ENCODE measurements around the gene APH1B. TPM values are rescaled to one million over a fixed set of nuclear protein-coding genes. Genes with fewer than 3 reads are reported as not detected.

Gene APH1B
- total and polyA plus RNA-seq, 3 experiments from 2014 or later: 6.7 to 13.1 (median 9.2) TPM

DNA sequence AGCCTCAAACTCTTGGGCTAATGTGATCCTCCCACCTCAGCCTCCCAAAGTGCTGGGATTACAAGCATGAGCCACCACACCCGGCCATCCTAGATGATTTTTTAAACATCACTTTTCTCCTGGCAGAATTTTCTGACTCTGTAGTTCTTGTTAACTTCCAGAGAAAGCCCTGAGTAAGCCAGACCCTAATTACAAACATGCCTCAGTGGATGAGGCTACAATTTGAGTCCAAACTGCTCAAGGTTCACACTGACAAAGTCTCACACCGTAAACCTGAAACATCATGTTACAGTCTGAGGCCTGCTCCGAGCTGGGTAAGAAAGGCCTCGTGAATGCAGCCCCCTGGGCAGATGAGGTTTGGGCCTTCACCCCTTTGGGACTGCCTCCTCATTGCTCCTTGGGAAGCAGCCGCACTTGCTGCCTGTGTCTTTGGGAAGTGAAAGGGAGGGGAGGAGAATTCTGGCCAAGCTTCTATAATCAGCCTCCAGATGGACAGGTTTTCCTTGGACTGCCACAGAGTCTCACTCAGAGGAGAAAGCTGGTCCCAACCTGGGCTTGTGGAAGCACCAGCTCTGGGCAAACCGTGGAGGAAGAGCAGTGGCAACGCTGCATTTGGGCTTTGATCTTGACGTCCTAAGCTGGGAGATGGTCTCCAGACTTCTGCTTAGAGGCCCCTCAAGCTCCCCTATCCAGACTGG lies 58.3 kb downstream of the APH1B start:
- Mint-ChIP-seq H3K9me3 (no peaks in the 10 kb centered on the region), H3K4me3 (no peak overlapping the region), H3K27me3 (peaks cover 3 to 16% of the 10 kb centered on the region in 2 donors), H3K27ac (peak overlapping the region in 1 of 8 donors; percentile 35), H3K4me1 (no peaks in the 10 kb centered on the region), H3K36me3 (no peaks in the 10 kb centered on the region)
- Histone ChIP-seq H3K4me3 (ENCODE audit: low read length) (no peak overlapping the region), H3K27me3 (ENCODE audit: insufficient read depth, low read length, poor library complexity, severe bottlenecking) (no peaks in the 10 kb centered on the region), H3K4me1 (ENCODE audit: insufficient read depth, low read length) (no peaks in the 10 kb centered on the region), H3K27ac (ENCODE audit: low read depth, low read length) (no peak overlapping the region), H3K36me3 (ENCODE audit: insufficient read depth, low read length) (no peaks in the 10 kb centered on the region), H3K9me3 (ENCODE audit: low read length) (no peaks in the 10 kb centered on the region)
- no peak for DNase-seq
- CTCF ChIA-PET: no interaction called here
- POLR2A ChIA-PET: interaction anchor here (0.6 kb wide), 1 partner anchor 31 kb away, joined by 3 read pairs; no protein-coding TSS in a partner anchor

- H3K4me1 Mint-ChIP-seq: no peaks in the 10 kb centered on the region
- Histone ChIP-seq H3K4me1 (ENCODE audit: insufficient read depth, low read length) (no peaks in the 10 kb centered on the region), H3K27ac (ENCODE audit: low read depth, low read length) (no peak overlapping the region), H3K36me3 (ENCODE audit: insufficient read depth, low read length) (no peaks in the 10 kb centered on the region), H3K27me3 (ENCODE audit: insufficient read depth, low read length, poor library complexity, severe bottlenecking) (no peaks in the 10 kb centered on the region), H3K4me3 (ENCODE audit: low read length) (no peak overlapping the region), H3K9me3 (ENCODE audit: low read length) (no peaks in the 10 kb centered on the region)
- H3K27me3 Mint-ChIP-seq: peaks cover 3 to 25% of the 10 kb centered on the region in 2 donors
- no peak overlapping the region for H3K27ac Mint-ChIP-seq
- ChIA-PET POLR2A (no interaction called here), CTCF (no interaction called here)
- no peak for DNase-seq
- no peak overlapping the region for H3K4me3 Mint-ChIP-seq
- H3K9me3 Mint-ChIP-seq: no peaks in the 10 kb centered on the region
- H3K36me3 Mint-ChIP-seq: no peaks in the 10 kb centered on the region
Measured at GRCh38 chr15:63337046-63337445, 59.6 kb downstream of the APH1B start.

GRCh38 chr15:63338170-63338569 lies 60.8 kb downstream of the APH1B start:
- Mint-ChIP-seq H3K27ac (no peak overlapping the region), H3K36me3 (no peaks in the 10 kb centered on the region), H3K4me3 (no peak overlapping the region), H3K4me1 (no peaks in the 10 kb centered on the region), H3K9me3 (no peaks in the 10 kb centered on the region), H3K27me3 (peaks cover 3 to 21% of the 10 kb centered on the region in 2 donors)
- ChIA-PET CTCF (no interaction called here), POLR2A (no interaction called here)
- Histone ChIP-seq H3K9me3 (ENCODE audit: low read length) (no peaks in the 10 kb centered on the region), H3K27ac (ENCODE audit: low read depth, low read length) (no peak overlapping the region), H3K4me3 (ENCODE audit: low read length) (no peak overlapping the region), H3K36me3 (ENCODE audit: insufficient read depth, low read length) (no peaks in the 10 kb centered on the region), H3K4me1 (ENCODE audit: insufficient read depth, low read length) (no peaks in the 10 kb centered on the region), H3K27me3 (ENCODE audit: insufficient read depth, low read length, poor library complexity, severe bottlenecking) (no peaks in the 10 kb centered on the region)
- DNase-seq: no peak

GRCh38 chr15:63339006-63339766 lies 61.8 kb downstream of the APH1B start:
- Mint-ChIP-seq H3K27me3 (peaks cover 5 to 26% of the 10 kb centered on the region in 2 donors), H3K27ac (no peak overlapping the region), H3K4me1 (no peaks in the 10 kb centered on the region), H3K36me3 (no peaks in the 10 kb centered on the region), H3K4me3 (no peak overlapping the region), H3K9me3 (no peaks in the 10 kb centered on the region)
- Histone ChIP-seq H3K9me3 (ENCODE audit: low read length) (no peaks in the 10 kb centered on the region), H3K27me3 (ENCODE audit: insufficient read depth, low read length, poor library complexity, severe bottlenecking) (no peaks in the 10 kb centered on the region), H3K4me3 (ENCODE audit: low read length) (no peak overlapping the region), H3K4me1 (ENCODE audit: insufficient read depth, low read length) (no peaks in the 10 kb centered on the region), H3K36me3 (ENCODE audit: insufficient read depth, low read length) (no peaks in the 10 kb centered on the region), H3K27ac (ENCODE audit: low read depth, low read length) (no peak overlapping the region)
- ChIA-PET POLR2A (no interaction called here), CTCF (interaction anchor here (1.0 kb wide), 1 partner anchor 31 kb away, joined by 3 read pairs; no protein-coding TSS in a partner anchor)
- no peak for DNase-seq

DNA sequence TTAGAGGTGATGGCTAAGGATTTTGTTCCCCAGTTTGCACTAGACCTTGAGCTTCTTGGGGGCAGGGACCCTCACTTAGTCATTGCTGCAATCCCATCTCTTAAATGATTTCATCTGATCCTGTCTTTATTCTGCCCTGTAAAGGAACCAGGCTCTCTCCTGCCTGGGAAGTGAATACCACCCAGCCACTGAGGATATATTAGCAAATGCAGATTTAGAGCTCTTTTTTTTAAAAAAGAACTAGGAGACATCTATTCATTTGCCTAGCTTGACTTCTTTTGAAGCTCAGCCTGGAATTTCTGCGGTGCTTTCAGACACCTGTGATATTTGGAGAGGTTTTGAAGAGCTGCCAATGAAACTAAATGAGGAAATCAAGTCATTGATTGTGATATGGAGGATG lies 62.4 kb downstream of the APH1B start:
- H3K9me3 ChIP-seq (ENCODE audit: low read length): no peaks in the 10 kb centered on the region
- POLR2A ChIA-PET: no interaction called here
- H3K27me3 Mint-ChIP-seq: peaks cover 7 to 29% of the 10 kb centered on the region in 2 donors

DNA sequence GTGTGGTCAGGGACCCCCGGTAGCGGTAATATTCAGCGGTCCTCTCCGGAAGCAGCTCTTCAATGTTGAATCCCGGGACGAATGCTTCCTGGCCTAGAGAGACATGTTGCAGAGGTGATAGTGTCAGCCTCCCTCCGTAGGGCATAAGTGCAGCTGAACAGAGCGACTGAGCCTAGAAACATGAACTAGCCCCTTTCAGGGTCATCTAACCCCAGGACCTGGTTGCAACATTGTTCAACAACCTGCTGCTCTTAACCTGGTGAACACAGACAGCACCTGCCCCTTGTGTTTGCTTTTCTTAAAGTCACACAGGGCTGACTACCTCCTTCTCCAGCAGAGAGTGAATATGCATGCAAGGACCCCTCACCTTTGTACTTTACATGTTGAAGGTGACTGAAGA lies 62.9 kb downstream of the APH1B start:
- ChIA-PET POLR2A (no interaction called here), CTCF (interaction anchor here (1.0 to 1.4 kb wide), 2 partner anchors 9 to 33 kb away, joined by 3 to 4 read pairs; no protein-coding TSS in a partner anchor)
- H3K27me3 ChIP-seq (ENCODE audit: insufficient read depth, low read length, poor library complexity, severe bottlenecking): no peaks in the 10 kb centered on the region
- H3K27ac ChIP-seq (ENCODE audit: low read depth, low read length): no peak overlapping the region
- H3K4me3 Mint-ChIP-seq: no peak overlapping the region
- no peak overlapping the region for H3K27ac Mint-ChIP-seq
- H3K36me3 Mint-ChIP-seq: no peaks in the 10 kb centered on the region
- no peaks in the 10 kb centered on the region for H3K9me3 ChIP-seq (ENCODE audit: low read length)
- no peak for DNase-seq
- H3K4me1 ChIP-seq (ENCODE audit: insufficient read depth, low read length): no peaks in the 10 kb centered on the region
- H3K4me1 Mint-ChIP-seq: no peaks in the 10 kb centered on the region
- peaks cover 8 to 31% of the 10 kb centered on the region in 2 donors for H3K27me3 Mint-ChIP-seq
- no peak overlapping the region for H3K4me3 ChIP-seq (ENCODE audit: low read length)
- no peaks in the 10 kb centered on the region for H3K36me3 ChIP-seq (ENCODE audit: insufficient read depth, low read length)
- no peaks in the 10 kb centered on the region for H3K9me3 Mint-ChIP-seq

More for the DNA sequence above, 62.4 kb downstream of the APH1B start:
- CTCF ChIA-PET: interaction anchor here (1.0 to 1.4 kb wide), 2 partner anchors 9 to 32 kb away, joined by 3 to 4 read pairs; no protein-coding TSS in a partner anchor
- H3K27ac ChIP-seq (ENCODE audit: low read depth, low read length): no peak overlapping the region
- H3K4me3 Mint-ChIP-seq: no peak overlapping the region
- H3K9me3 Mint-ChIP-seq: no peaks in the 10 kb centered on the region
- no peaks in the 10 kb centered on the region for H3K27me3 ChIP-seq (ENCODE audit: insufficient read depth, low read length, poor library complexity, severe bottlenecking)
- H3K4me3 ChIP-seq (ENCODE audit: low read length): no peak overlapping the region
- H3K4me1 ChIP-seq (ENCODE audit: insufficient read depth, low read length): no peaks in the 10 kb centered on the region
- H3K36me3 ChIP-seq (ENCODE audit: insufficient read depth, low read length): no peaks in the 10 kb centered on the region
- no peaks in the 10 kb centered on the region for H3K36me3 Mint-ChIP-seq
- no peak for DNase-seq
- no peaks in the 10 kb centered on the region for H3K4me1 Mint-ChIP-seq
- no peak overlapping the region for H3K27ac Mint-ChIP-seq

- Histone ChIP-seq H3K9me3 (ENCODE audit: low read length) (no peaks in the 10 kb centered on the region), H3K4me1 (ENCODE audit: insufficient read depth, low read length) (no peaks in the 10 kb centered on the region), H3K4me3 (ENCODE audit: low read length) (no peak overlapping the region), H3K36me3 (ENCODE audit: insufficient read depth, low read length) (no peaks in the 10 kb centered on the region), H3K27ac (ENCODE audit: low read depth, low read length) (no peak overlapping the region), H3K27me3 (ENCODE audit: insufficient read depth, low read length, poor library complexity, severe bottlenecking) (no peaks in the 10 kb centered on the region)
- peaks cover 8 to 31% of the 10 kb centered on the region in 2 donors for H3K27me3 Mint-ChIP-seq
- no peak overlapping the region for H3K4me3 Mint-ChIP-seq
- ChIA-PET CTCF (interaction anchor here (1.4 kb wide), 1 partner anchor 8 kb away, joined by 4 read pairs; no protein-coding TSS in a partner anchor), POLR2A (no interaction called here)
- H3K27ac Mint-ChIP-seq: no peak overlapping the region
- H3K36me3 Mint-ChIP-seq: no peaks in the 10 kb centered on the region
- H3K9me3 Mint-ChIP-seq: no peaks in the 10 kb centered on the region
- DNase-seq: no peak
- H3K4me1 Mint-ChIP-seq: no peaks in the 10 kb centered on the region
Measured at GRCh38 chr15:63340878-63341277, 63.5 kb downstream of the APH1B start.

GRCh38 chr15:63341898-63342297 lies 64.5 kb downstream of the APH1B start:
- H3K9me3 Mint-ChIP-seq: no peaks in the 10 kb centered on the region
- H3K4me3 Mint-ChIP-seq: no peak overlapping the region
- H3K4me1 Mint-ChIP-seq: no peaks in the 10 kb centered on the region
- DNase-seq: no peak
- ChIA-PET CTCF (no interaction called here), POLR2A (no interaction called here)
- no peaks in the 10 kb centered on the region for H3K36me3 Mint-ChIP-seq
- Histone ChIP-seq H3K36me3 (ENCODE audit: insufficient read depth, low read length) (no peaks in the 10 kb centered on the region), H3K4me1 (ENCODE audit: insufficient read depth, low read length) (no peaks in the 10 kb centered on the region), H3K27ac (ENCODE audit: low read depth, low read length) (no peak overlapping the region), H3K4me3 (ENCODE audit: low read length) (no peak overlapping the region), H3K27me3 (ENCODE audit: insufficient read depth, low read length, poor library complexity, severe bottlenecking) (no peaks in the 10 kb centered on the region), H3K9me3 (ENCODE audit: low read length) (no peaks in the 10 kb centered on the region)
- H3K27ac Mint-ChIP-seq: no peak overlapping the region
- peaks cover 12 to 37% of the 10 kb centered on the region in 2 donors for H3K27me3 Mint-ChIP-seq
